Neural cell (in vitro differentiated cells): ENCODE data around the gene PTPRN2. TPM values are rescaled to one million over a fixed set of nuclear protein-coding genes. Genes with fewer than 3 reads are reported as not detected.
"Not testable (repeated sequence)": the region's sequence is repeated elsewhere in the genome, so short reads cannot be mapped to it uniquely, and the experiment has no call there.

Experiments
- H2AFZ ChIP-seq: fragments of 200-600, 300-800 bp; sonication (generic), shearing (Covaris generic); 2 replicates; pipeline ENCODE4 v1.6.0; 2014; ENCODE audit warnings: low read depth, mild to moderate bottlenecking, antibody characterized with exemption, low read length, moderate library complexity
- H3F3A ChIP-seq: fragments of 200-600 bp; shearing (Covaris generic); 2 replicates; pipeline ENCODE4 v1.6.1; 2016; ENCODE audit warnings: mild to moderate bottlenecking, moderate library complexity, mixed read lengths, antibody characterized with exemption, low read length; ENCODE audit not compliant: insufficient read depth, poor library complexity, severe bottlenecking
- H3K27ac ChIP-seq: fragments of 200-600, 300-800 bp; sonication (generic), shearing (Covaris generic); 2 replicates; pipeline ENCODE4 v1.5.1; 2014; ENCODE audit warnings: mild to moderate bottlenecking, low read length, moderate library complexity
- H3K27me3 ChIP-seq: fragments of 300-800, 200-600 bp; sonication (generic), shearing (Covaris generic); 2 replicates; pipeline ENCODE4 v1.6.0; 2014; ENCODE audit warnings: mild to moderate bottlenecking, low read depth, low read length, moderate library complexity; ENCODE audit not compliant: insufficient read depth
- H3K36me3 ChIP-seq: fragments of 300-800, 200-600 bp; sonication (generic), shearing (Covaris generic); 2 replicates; pipeline ENCODE4 v1.5.1; 2014; ENCODE audit warnings: mild to moderate bottlenecking, antibody characterized with exemption, low read length, moderate library complexity; ENCODE audit not compliant: insufficient read depth
- H3K4me2 ChIP-seq: fragments of 300-800, 200-600 bp; sonication (generic), shearing (Covaris generic); 2 replicates; pipeline ENCODE4 v1.6.0; 2014; ENCODE audit warnings: mild to moderate bottlenecking, low read length
- H3K4me3 ChIP-seq: fragments of 300-800, 200-600 bp; sonication (generic), shearing (Covaris generic); 2 replicates; pipeline ENCODE4 v1.5.1; 2014; ENCODE audit warnings: mild to moderate bottlenecking, low read length, moderate library complexity
- H3K79me2 ChIP-seq: fragments of 200-600 bp; shearing (Covaris generic); replicated peaks from 2 replicates; pipeline ENCODE4 v1.6.0; 2014; ENCODE audit warnings: mild to moderate bottlenecking, low read length, moderate library complexity; ENCODE audit not compliant: insufficient read depth
- H3K9ac ChIP-seq: fragments of 300-800, 200-600 bp; sonication (generic), shearing (Covaris generic); 2 replicates; pipeline ENCODE4 v1.6.1; 2016; ENCODE audit warnings: mild to moderate bottlenecking, low read length, mixed read lengths
- H3K9me2 ChIP-seq: fragments of 200-600 bp; shearing (Covaris generic); 2 replicates; pipeline ENCODE4 v1.6.1; 2016; ENCODE audit warnings: mild to moderate bottlenecking, low read length, mixed read lengths; ENCODE audit not compliant: insufficient read depth
- H3K9me3 ChIP-seq: fragments of 200-600, 300-800 bp; sonication (generic), shearing (Covaris generic); 2 replicates; pipeline ENCODE4 v1.6.1; 2016; ENCODE audit warnings: mild to moderate bottlenecking, mixed run types, low read length, moderate library complexity, mixed read lengths
- H4K20me1 ChIP-seq: fragments of 200-600 bp; shearing (Covaris generic); 2 replicates; pipeline ENCODE4 v1.6.1; 2016; ENCODE audit warnings: mild to moderate bottlenecking, mixed run types; ENCODE audit not compliant: insufficient read depth
- CTCF ChIP-seq: fragments of 450-650 bp; IDR thresholded peaks from 2 replicates; pipeline ENCODE4 v1.5.1; 2014; ENCODE audit warnings: antibody characterized with exemption, mild to moderate bottlenecking, moderate library complexity; ENCODE audit not compliant: poor library complexity, severe bottlenecking
- EP300 ChIP-seq: fragments of 450-650 bp; conservative IDR thresholded peaks from 2 replicates; pipeline ENCODE4 v1.6.1; 2014; ENCODE audit warnings: antibody characterized with exemption, mild to moderate bottlenecking, moderate library complexity; ENCODE audit not compliant: poor library complexity, severe bottlenecking
- EZH2 ChIP-seq: fragments of 200-600, 300-800 bp; shearing (Covaris generic), sonication (generic); IDR thresholded peaks from 2 replicates; pipeline ENCODE4 v1.6.1; 2014; ENCODE audit warnings: antibody characterized with exemption, low read length, borderline replicate concordance, mild to moderate bottlenecking; ENCODE audit not compliant: insufficient read depth, poor library complexity, severe bottlenecking
- MXI1 ChIP-seq: fragments of 450-650 bp; conservative IDR thresholded peaks from 2 replicates; pipeline ENCODE4 v1.6.1; 2014; ENCODE audit warnings: antibody characterized with exemption, mild to moderate bottlenecking; ENCODE audit not compliant: poor library complexity, severe bottlenecking
- POLR2AphosphoS5 ChIP-seq: IDR thresholded peaks from 2 replicates; pipeline ENCODE4 v1.6.1; 2012
- RAD21 ChIP-seq: fragments of 450-650 bp; conservative IDR thresholded peaks from 2 replicates; pipeline ENCODE4 v1.6.1; 2014; ENCODE audit warnings: antibody characterized with exemption, mild to moderate bottlenecking, moderate library complexity
- SMC3 ChIP-seq: fragments of 450-650 bp; conservative IDR thresholded peaks from 2 replicates; pipeline ENCODE4 v1.6.1; 2014; ENCODE audit warnings: antibody characterized with exemption, mild to moderate bottlenecking, moderate library complexity; ENCODE audit not compliant: poor library complexity
- TAF1 ChIP-seq: IDR thresholded peaks from 2 replicates; pipeline ENCODE4 v1.6.1; 2012; ENCODE audit warnings: low read depth
- polyA plus RNA-seq: library from polyadenylated mRNA; depleted of rRNA; stranded (reverse); fragments of >200 nt; gene quantifications from 2 replicates; pipeline ENCODE4 v1.2.3, GENCODE V29; 2014
- TF ChIP-seq, protein P1 (sequence below): IDR thresholded peaks from 2 replicates; pipeline ENCODE4 v1.6.1; 2012; ENCODE audit warnings: borderline replicate concordance

The PTPRN2 gene
- polyA plus RNA-seq, 1 donor from 2014 or later = 31.0 TPM

DNA sequence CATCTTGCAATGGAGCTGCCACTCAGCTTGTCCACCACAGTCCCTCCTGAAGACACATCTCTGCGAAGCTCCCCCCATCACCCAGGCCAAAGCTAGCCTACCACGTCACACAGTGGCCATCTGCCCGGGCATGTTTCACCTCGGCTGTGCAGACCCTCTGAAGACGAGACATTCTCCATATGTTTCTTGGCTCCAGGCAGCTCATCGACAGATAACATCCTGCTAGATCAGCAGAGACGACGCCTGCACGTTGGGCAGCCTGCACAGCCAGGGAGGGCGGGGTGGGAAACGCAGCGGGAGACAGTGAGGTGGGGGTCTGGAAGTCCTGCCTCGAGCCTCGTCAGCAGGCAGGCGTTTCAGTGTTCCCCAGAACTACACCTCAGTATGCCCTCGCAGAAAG is 53.0 kb downstream of the PTPRN2 start:
- no peaks in the 10 kb centered on the region for H3K79me2 ChIP-seq
- H3K9me2 ChIP-seq = no peaks in the 10 kb centered on the region
- H2AFZ ChIP-seq = no peak overlapping the region
- no peaks in the 10 kb centered on the region for H4K20me1 ChIP-seq
- no peak overlapping the region for H3K27ac ChIP-seq
- H3K9ac ChIP-seq = no peak overlapping the region
- H3K4me2 ChIP-seq = no peak overlapping the region
- H3K36me3 ChIP-seq = no peaks in the 10 kb centered on the region
- no peaks in the 10 kb centered on the region for H3K27me3 ChIP-seq
- no peak for TF ChIP-seq CTCF
- no peak for TF ChIP-seq RAD21
- TF ChIP-seq EP300 = no peak
- TF ChIP-seq, protein P1, sequence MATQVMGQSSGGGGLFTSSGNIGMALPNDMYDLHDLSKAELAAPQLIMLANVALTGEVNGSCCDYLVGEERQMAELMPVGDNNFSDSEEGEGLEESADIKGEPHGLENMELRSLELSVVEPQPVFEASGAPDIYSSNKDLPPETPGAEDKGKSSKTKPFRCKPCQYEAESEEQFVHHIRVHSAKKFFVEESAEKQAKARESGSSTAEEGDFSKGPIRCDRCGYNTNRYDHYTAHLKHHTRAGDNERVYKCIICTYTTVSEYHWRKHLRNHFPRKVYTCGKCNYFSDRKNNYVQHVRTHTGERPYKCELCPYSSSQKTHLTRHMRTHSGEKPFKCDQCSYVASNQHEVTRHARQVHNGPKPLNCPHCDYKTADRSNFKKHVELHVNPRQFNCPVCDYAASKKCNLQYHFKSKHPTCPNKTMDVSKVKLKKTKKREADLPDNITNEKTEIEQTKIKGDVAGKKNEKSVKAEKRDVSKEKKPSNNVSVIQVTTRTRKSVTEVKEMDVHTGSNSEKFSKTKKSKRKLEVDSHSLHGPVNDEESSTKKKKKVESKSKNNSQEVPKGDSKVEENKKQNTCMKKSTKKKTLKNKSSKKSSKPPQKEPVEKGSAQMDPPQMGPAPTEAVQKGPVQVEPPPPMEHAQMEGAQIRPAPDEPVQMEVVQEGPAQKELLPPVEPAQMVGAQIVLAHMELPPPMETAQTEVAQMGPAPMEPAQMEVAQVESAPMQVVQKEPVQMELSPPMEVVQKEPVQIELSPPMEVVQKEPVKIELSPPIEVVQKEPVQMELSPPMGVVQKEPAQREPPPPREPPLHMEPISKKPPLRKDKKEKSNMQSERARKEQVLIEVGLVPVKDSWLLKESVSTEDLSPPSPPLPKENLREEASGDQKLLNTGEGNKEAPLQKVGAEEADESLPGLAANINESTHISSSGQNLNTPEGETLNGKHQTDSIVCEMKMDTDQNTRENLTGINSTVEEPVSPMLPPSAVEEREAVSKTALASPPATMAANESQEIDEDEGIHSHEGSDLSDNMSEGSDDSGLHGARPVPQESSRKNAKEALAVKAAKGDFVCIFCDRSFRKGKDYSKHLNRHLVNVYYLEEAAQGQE = no peak
- TF ChIP-seq MXI1 = no peak
- TF ChIP-seq POLR2AphosphoS5 = no peak
- no peak for TF ChIP-seq SMC3
- TF ChIP-seq TAF1 = no peak
- TF ChIP-seq EZH2 = no peak
- H3F3A ChIP-seq = no peaks in the 10 kb centered on the region
- H3K9me3 ChIP-seq = no peaks in the 10 kb centered on the region
- no peak overlapping the region for H3K4me3 ChIP-seq

- H3K9ac ChIP-seq, H2AFZ ChIP-seq, H3K9me2 ChIP-seq, H3K79me2 ChIP-seq, H4K20me1 ChIP-seq, H3F3A ChIP-seq, H3K27me3 ChIP-seq, H3K9me3 ChIP-seq, H3K36me3 ChIP-seq, H3K27ac ChIP-seq, H3K4me2 ChIP-seq, H3K4me3 ChIP-seq: not testable (repeated sequence)
These were observed 53.5 kb downstream of the PTPRN2 start for GRCh38 chr7:158534134-158534515.
